WI38 (cell line): ENCODE data around the gene ACTN4.

Source experiments
- H3K4me3 ChIP-seq: 2 replicates; pipeline ENCODE4 v1.5.1; 2011; ENCODE audit warnings: low read depth, mild to moderate bottlenecking, control low read depth, low read length
- CTCF ChIP-seq: IDR thresholded peaks from 2 replicates; pipeline ENCODE4 v1.5.1; 2012; ENCODE audit warnings: low read depth, mild to moderate bottlenecking, control low read depth, low read length

ACTN4 gene

GRCh38 chr19:38674388-38675171, 27.1 kb downstream of the ACTN4 start:
- H3K4me3 ChIP-seq: no peak overlapping the region
- no peak for TF ChIP-seq CTCF

- H3K4me3 ChIP-seq: no peak overlapping the region
- no peak for TF ChIP-seq CTCF
Measured at GRCh38 chr19:38675611-38676010, 28.2 kb downstream of the ACTN4 start.

GRCh38 chr19:38676023-38676877, 28.8 kb downstream of the ACTN4 start:
- no peak for TF ChIP-seq CTCF
- peak overlapping the region; percentile 17; the same call in 1 of the 2 replicates for H3K4me3 ChIP-seq

GRCh38 chr19:38676878-38677646, 29.6 kb downstream of the ACTN4 start:
- no peak for TF ChIP-seq CTCF
- H3K4me3 ChIP-seq: peak overlapping the region; percentile 17; the same call in 1 of the 2 replicates

- TF ChIP-seq CTCF: no peak
Measured at GRCh38 chr19:38678217-38678890, 30.9 kb downstream of the ACTN4 start.

GRCh38 chr19:38678891-38679494, 31.5 kb downstream of the ACTN4 start:
- H3K4me3 ChIP-seq: no peak overlapping the region
- TF ChIP-seq CTCF: no peak

More at GRCh38 chr19:38678217-38678890, 30.9 kb downstream of the ACTN4 start:
- no peak overlapping the region for H3K4me3 ChIP-seq
